PC-9 (cell line): ENCODE data around the gene SLC9A9. TPM values are rescaled to one million over a fixed set of nuclear protein-coding genes. Genes with fewer than 3 reads are reported as not detected.

Experiments used
- BruUV-seq: library from RNA; stranded (reverse); fragments of 400-500 nt; replicated peaks from 2 replicates; lab custom pipeline; 2021; lab: Mats Ljungman, UMichigan
- CTCF ChIA-PET: fragments of 300-600 bp; sonication (Branson Sonifier 250); formaldehyde crosslinking; loops from one replicate; lab custom pipeline; 2022; ENCODE audit warnings: antibody characterized with exemption; lab: Charles Lee
- POLR2A ChIA-PET: fragments of 300-600 bp; sonication (Branson Sonifier 250); formaldehyde crosslinking; loops from one replicate; lab custom pipeline; 2022; ENCODE audit warnings: antibody characterized with exemption; ENCODE audit not compliant: unreplicated experiment; lab: Charles Lee
- DNase-seq, 2 experiments: peaks; one replicate each; pipeline versions ENCODE4 v3.0.0 to v3.0.0-alpha.2; 2015 to 2022; ENCODE audit warnings: mixed read lengths in 1 of 2
- H2AFZ ChIP-seq: fragments of 200-600 bp; sonication (generic); 2 replicates; pipeline ENCODE4 v1.8.1; 2017; ENCODE audit warnings: antibody characterized with exemption
- H3F3A ChIP-seq: fragments of 200-600 bp; sonication (generic); 2 replicates; pipeline ENCODE4 v1.8.1; 2017; ENCODE audit warnings: antibody characterized with exemption, mild to moderate bottlenecking, low read depth; ENCODE audit not compliant: insufficient read depth
- H3K27ac ChIP-seq: fragments of 200-600 bp; sonication (generic); 2 replicates; pipeline ENCODE4 v1.6.1; 2016; ENCODE audit warnings: mixed run types
- H3K27me3 ChIP-seq: fragments of 200-600 bp; sonication (generic); 2 replicates; pipeline ENCODE4 v1.6.1; 2016; ENCODE audit warnings: low read depth, mixed run types; ENCODE audit not compliant: insufficient read depth
- H3K36me3 ChIP-seq: fragments of 200-600 bp; sonication (generic); 2 replicates; pipeline ENCODE4 v1.6.1; 2016; ENCODE audit warnings: low read depth, mixed run types
- H3K4me1 ChIP-seq: fragments of 200-600 bp; sonication (generic); replicated peaks from 2 replicates; pipeline ENCODE4 v1.6.1; 2016; ENCODE audit warnings: mixed run types; ENCODE audit not compliant: insufficient read depth
- H3K4me2 ChIP-seq: fragments of 200-600 bp; sonication (generic); 2 replicates; pipeline ENCODE4 v1.6.1; 2017; ENCODE audit warnings: mixed run types
- H3K4me3 ChIP-seq: fragments of 200-600 bp; sonication (generic); 2 replicates; pipeline ENCODE4 v1.6.1; 2016; ENCODE audit warnings: mixed run types
- H3K79me2 ChIP-seq: fragments of 200-600 bp; sonication (generic); 2 replicates; pipeline ENCODE4 v1.6.1; 2017; ENCODE audit warnings: low read depth, mixed run types
- H3K9me2 ChIP-seq: fragments of 200-600 bp; sonication (generic); 2 replicates; pipeline ENCODE4 v1.8.1; 2017; ENCODE audit warnings: mild to moderate bottlenecking; ENCODE audit not compliant: insufficient read depth
- H3K9me3 ChIP-seq: fragments of 200-600 bp; sonication (generic); 2 replicates; pipeline ENCODE4 v1.8.1; 2016; ENCODE audit warnings: low read depth; ENCODE audit not compliant: insufficient read depth
- H4K20me1 ChIP-seq: fragments of 200-600 bp; sonication (generic); 2 replicates; pipeline ENCODE4 v1.8.1; 2017; ENCODE audit not compliant: insufficient read depth
- CTCF ChIP-seq: fragments of 200-600 bp; sonication (generic); conservative IDR thresholded peaks from 2 replicates; pipeline ENCODE4 v1.6.1; 2017; ENCODE audit warnings: mixed run types, antibody characterized with exemption, mild to moderate bottlenecking, moderate library complexity
- EZH2 ChIP-seq: fragments of 200-600 bp; sonication (generic); IDR thresholded peaks from 2 replicates; pipeline ENCODE4 v1.8.0; 2017; ENCODE audit warnings: antibody characterized with exemption, low read depth
- intact Hi-C: fragments of 100-400 bp; cut with micrococcal nuclease; formaldehyde crosslinking; loops from one replicate; pipeline ENCODE4 v1.10.0; 2022; ENCODE audit not compliant: unreplicated experiment
- total RNA-seq: library from RNA; stranded (reverse); gene quantifications from 2 replicates; pipeline ENCODE4 v1.2.3, GENCODE V29; 2021

SLC9A9 gene
- total RNA-seq, 1 experiment from 2014 or later = 1.7 TPM

- H3K4me2 ChIP-seq = no peak overlapping the region
- no peaks in the 10 kb centered on the region for H3K4me1 ChIP-seq
- H3K27me3 ChIP-seq = no peaks in the 10 kb centered on the region
- H4K20me1 ChIP-seq = no peaks in the 10 kb centered on the region
- H3K9me2 ChIP-seq = no peaks in the 10 kb centered on the region
- H3K9me3 ChIP-seq = no peaks in the 10 kb centered on the region
- H3K36me3 ChIP-seq = no peaks in the 10 kb centered on the region
- no peak overlapping the region for H3K27ac ChIP-seq
- POLR2A ChIA-PET = no interaction called here
- H3K79me2 ChIP-seq = no peaks in the 10 kb centered on the region
- intact Hi-C loops = no loop called here
- no peak overlapping the region for H2AFZ ChIP-seq
- BruUV-seq = no TSS peak
- DNase-seq = no peak
- TF ChIP-seq CTCF (no peak), EZH2 (no peak)
- H3K4me3 ChIP-seq = no peak overlapping the region
- no peaks in the 10 kb centered on the region for H3F3A ChIP-seq
- CTCF ChIA-PET = no interaction called here
Measured at GRCh38 chr3:143653493-143653892, 194.8 kb downstream of the SLC9A9 start.

GRCh38 chr3:143652118-143652517 is 196.2 kb downstream of the SLC9A9 start:
- Histone ChIP-seq H3K27ac (no peak overlapping the region), H3K4me1 (no peaks in the 10 kb centered on the region), H3K9me3 (no peaks in the 10 kb centered on the region), H3K4me3 (no peak overlapping the region), H3K9me2 (no peaks in the 10 kb centered on the region), H3K4me2 (no peak overlapping the region), H3K27me3 (no peaks in the 10 kb centered on the region), H3F3A (no peaks in the 10 kb centered on the region), H3K36me3 (no peaks in the 10 kb centered on the region), H4K20me1 (no peaks in the 10 kb centered on the region), H3K79me2 (no peaks in the 10 kb centered on the region), H2AFZ (no peak overlapping the region)
- TF ChIP-seq EZH2 = no peak
- no peak for TF ChIP-seq CTCF
- ChIA-PET POLR2A (no interaction called here), CTCF (no interaction called here)
- no TSS peak for BruUV-seq
- DNase-seq = no peak
- intact Hi-C loops = no loop called here

GRCh38 chr3:143650827-143651226 is 197.4 kb downstream of the SLC9A9 start:
- Histone ChIP-seq H3K79me2 (no peaks in the 10 kb centered on the region), H3K4me1 (no peaks in the 10 kb centered on the region), H3K4me2 (no peak overlapping the region), H3K36me3 (no peaks in the 10 kb centered on the region), H3K4me3 (no peak overlapping the region), H4K20me1 (no peaks in the 10 kb centered on the region), H2AFZ (no peak overlapping the region), H3K9me3 (no peaks in the 10 kb centered on the region), H3F3A (no peaks in the 10 kb centered on the region), H3K27me3 (no peaks in the 10 kb centered on the region), H3K27ac (no peak overlapping the region), H3K9me2 (no peaks in the 10 kb centered on the region)
- BruUV-seq = no TSS peak
- TF ChIP-seq CTCF (no peak), EZH2 (no peak)
- POLR2A ChIA-PET = no interaction called here
- CTCF ChIA-PET = no interaction called here
- intact Hi-C loops = no loop called here
- no peak for DNase-seq
